ENCODE data around the gene PARN. TPM values are rescaled to one million over a fixed set of nuclear protein-coding genes. Genes with fewer than 3 reads are reported as not detected.
"Not testable (repeated sequence)": the region's sequence is repeated elsewhere in the genome, so short reads cannot be mapped to it uniquely, and the experiment has no call there.

Gene PARN
- polyA plus RNA-seq, 3 donors, result 10.6 to 16.6 (median 13.2) TPM

GRCh38 chr16:14548933-14549788, 80.9 kb downstream of the PARN start:
- H3K27ac ChIP-seq (ENCODE audit: low read depth, low read length), result no peak overlapping the region
- WGBS, 3 donors, result 52 to 84% (median 80%) methylated on average over 3 of the region's 3 CpGs

DNA sequence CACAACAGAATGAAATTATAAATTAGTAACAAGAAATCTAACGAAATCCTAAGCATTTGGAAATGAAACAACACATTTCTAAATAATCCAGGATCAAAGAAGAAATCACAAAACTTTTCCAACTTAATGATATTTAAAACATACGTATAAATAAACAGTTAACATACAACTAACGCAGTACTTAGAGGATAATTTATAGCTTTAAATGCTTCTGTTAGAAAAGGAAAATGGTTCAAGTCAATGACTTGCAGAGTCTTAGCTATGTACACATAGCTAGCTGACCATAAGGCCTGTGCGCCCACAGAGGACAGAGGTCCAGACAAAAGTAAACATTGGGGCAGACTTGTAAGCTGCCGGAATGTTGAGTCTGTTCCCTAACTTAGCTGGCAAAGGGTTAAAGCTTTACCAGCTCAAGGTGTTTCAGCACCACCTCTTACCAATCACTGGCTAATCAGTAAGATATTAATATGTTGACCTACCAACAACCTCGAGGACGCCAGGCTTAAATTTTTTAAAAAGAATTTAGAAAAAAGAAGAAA, 84.6 kb downstream of the PARN start:
- 46 to 95% (median 89%) methylated on average over 7 of the region's 7 CpGs for WGBS, 3 donors
- no peak overlapping the region for H3K27ac ChIP-seq (ENCODE audit: low read depth, low read length)

DNA sequence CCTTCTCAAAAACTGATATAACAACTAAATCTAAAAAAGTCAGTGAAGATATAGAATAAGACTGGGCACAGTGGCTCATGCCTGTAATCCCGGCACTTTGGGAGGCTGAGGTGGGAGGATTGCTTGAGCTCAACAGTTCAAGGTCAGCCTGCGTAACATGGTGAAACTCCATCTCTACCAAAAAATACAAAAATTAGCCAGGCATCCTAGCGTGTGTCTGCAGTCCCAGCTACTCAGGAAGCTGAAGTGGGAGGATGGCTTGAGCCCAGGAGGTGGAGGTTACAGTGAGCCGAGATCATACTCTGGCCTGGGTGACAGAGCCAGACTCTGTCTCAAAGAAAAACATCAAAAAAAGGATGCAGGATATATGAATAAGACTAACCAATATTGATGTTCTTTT, 85.2 kb downstream of the PARN start:
- 69 to 84% (median 84%) methylated on average over 4 of the region's 4 CpGs for WGBS, 3 donors

DNA sequence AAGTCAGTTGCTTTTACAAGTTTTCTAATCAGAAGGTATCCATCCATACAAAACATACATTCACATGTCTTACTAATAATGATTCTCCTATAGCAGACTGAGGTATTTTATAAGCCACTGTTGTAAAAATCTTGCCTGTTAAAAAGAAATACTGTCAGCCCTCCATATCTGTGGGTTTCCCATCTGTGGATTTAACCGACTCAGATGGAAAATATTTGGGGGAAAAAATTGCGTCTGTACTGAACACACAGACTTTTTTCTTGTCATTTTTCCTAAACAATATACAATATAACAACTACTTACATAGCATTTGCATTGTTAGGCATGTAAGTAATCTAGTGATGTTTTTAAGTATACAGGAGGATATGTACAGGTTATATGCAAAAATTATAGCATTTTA, 90.4 kb downstream of the PARN start:
- WGBS, 3 donors, result 91 to 97% (median 95%) methylated on average over 2 of the region's 2 CpGs
- H3K27ac ChIP-seq (ENCODE audit: low read depth, low read length), result no peak overlapping the region

More for the DNA sequence above, 85.2 kb downstream of the PARN start:
- H3K27ac ChIP-seq (ENCODE audit: low read depth, low read length), result not testable (repeated sequence)

DNA sequence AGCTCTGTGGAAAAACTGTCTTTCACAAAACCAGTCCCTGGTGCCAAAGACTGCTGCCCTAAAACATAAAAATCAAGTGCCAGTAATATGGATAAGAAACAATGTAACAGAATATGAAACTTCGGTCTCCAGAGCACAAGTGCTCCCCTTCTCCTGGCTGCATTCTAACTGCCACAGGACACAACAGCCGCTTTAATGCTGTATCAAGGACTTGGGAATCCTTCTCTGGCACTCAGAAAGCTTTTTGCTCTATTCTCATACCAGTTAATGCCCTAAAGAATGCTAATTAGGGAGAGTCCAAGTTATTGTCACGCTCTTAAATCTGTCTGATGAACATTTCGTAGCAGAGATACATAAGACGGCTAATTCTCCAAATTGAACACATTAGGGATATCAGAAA, 90.9 kb downstream of the PARN start:
- H3K27ac ChIP-seq (ENCODE audit: low read depth, low read length), result no peak overlapping the region
- WGBS, 3 donors, result 93 to 98% (median 97%) methylated on average over 5 of the region's 5 CpGs

DNA sequence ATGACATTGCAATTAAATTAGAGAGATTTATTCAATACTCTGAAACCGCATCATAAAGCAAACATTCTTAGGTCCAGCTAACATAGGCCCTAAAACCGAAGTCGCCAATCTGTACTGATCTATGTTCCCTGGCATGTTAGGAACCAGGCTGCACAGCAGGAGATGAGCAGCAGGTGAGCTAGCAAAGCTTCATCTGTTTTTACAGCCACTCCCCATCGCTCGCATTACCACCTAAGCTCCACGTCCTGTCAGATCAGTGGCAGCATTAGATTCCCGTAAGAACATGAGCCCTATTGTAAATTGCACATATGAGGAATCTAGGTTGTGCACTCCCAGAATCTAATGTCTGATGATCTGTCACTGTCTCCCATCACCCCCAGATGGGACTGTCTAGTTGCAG, 91.5 kb downstream of the PARN start:
- no peak overlapping the region for H3K27ac ChIP-seq (ENCODE audit: low read depth, low read length)
- 97 to 98% (median 98%) methylated on average over 7 of the region's 7 CpGs for WGBS, 3 donors

- 97 to 98% (median 97%) methylated on average over 5 of the region's 5 CpGs for WGBS, 3 donors
- no peak overlapping the region for H3K27ac ChIP-seq (ENCODE audit: low read depth, low read length)
Measured at GRCh38 chr16:14531613-14532012, 98.4 kb downstream of the PARN start.

DNA sequence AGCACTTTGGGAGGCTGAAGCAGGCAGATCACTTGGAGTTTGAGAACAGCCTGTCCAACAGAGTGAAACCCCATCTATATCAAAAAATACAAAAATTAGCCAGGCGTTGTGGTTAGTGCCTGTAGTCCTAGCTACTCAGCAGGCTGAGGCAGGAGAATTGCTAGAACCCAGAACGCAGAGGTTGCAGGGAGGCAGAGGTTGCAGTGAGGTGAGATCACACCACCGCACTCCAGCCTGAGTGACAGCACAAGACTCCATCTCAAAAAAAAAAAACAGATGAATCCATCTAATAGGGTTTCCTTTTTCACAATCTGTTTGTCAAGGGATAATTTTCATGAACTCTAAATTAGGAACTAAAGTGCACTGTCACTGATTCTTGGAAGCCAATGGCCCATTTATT, 99.0 kb downstream of the PARN start:
- no peak overlapping the region for H3K27ac ChIP-seq (ENCODE audit: low read depth, low read length)
- 87 to 95% (median 91%) methylated on average over 3 of the region's 3 CpGs for WGBS, 3 donors

DNA sequence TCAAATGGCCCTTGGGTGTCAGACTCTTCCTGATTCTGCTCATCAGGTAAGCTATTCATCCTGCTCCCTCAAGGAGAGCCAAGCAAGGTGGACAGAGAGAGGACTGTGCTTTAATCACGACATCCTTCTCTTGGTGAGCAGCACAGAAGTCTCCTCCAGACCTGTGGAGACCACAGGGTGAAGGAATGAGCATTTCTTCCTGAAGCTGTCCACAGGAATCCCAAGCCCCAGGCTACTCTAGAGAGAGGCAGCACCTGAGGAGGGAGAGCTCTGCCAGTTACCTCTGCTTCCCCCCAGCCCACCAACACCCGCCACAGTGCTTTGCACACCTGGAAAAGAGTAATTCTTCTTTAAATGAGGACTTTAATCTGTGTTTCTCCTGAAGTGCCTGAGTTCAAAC, 100.0 kb downstream of the PARN start:
- WGBS, 3 donors, result 93 to 98% (median 96%) methylated on average over 2 of the region's 2 CpGs

DNA sequence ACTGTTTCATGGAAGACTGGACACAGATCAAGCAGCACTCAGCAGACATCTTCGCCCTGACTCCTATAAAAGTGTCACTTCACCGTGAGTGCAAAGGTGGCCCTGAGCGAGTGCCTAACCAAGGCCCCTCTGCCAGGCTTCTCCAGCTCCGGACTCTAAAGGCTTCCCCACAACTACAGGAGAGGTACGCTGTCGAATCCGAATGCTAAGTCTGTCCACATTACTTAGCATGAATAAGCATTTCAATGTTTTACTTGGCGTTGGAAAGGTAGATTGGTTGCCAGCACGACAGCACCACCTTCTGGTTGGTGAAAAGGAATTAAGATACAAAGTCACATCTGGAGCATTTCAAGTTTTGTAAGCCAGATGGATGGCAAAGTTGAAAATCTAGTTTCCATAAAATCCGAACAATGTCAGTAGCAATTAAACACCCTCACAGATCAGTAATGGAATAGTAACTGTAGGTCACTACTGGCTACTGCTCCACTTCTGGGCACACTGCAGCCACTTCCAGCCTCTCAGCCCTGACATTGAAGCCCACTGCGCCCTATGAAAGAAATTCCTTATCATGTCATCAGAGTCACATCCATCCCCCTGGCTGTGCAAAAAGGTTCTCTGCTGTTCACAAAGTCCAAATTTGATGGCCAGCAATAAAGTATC, 100.9 kb downstream of the PARN start:
- 16 to 29% (median 24%) methylated on average over 11 of the region's 11 CpGs for WGBS, 3 donors
- H3K27ac ChIP-seq (ENCODE audit: low read depth, low read length), result no peak overlapping the region

More for the DNA sequence above, 100.0 kb downstream of the PARN start:
- H3K27ac ChIP-seq (ENCODE audit: low read depth, low read length), result no peak overlapping the region

DNA sequence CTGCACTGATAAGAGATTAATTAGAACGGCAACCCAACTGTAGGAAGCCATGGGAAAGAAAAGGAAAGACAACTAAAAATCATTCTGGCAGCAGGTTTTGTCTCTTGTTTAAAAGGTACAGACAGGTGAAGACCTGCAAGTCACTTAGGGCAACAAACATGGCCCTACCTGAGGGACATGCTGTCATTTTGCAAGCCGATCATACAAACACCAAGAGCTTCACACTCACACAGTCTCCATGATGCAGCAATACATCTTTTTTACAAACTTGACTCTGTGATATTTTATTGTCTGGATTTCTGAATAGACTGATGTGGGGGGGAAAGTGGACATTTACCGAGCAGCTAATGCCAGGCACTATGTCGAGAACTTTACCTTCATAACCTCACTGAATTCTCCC, 101.8 kb downstream of the PARN start:
- 82 to 90% (median 89%) methylated on average over 4 of the region's 4 CpGs for WGBS, 3 donors
- no peak overlapping the region for H3K27ac ChIP-seq (ENCODE audit: low read depth, low read length)

GRCh38 chr16:14527411-14528044, 102.5 kb downstream of the PARN start:
- whole genome bisulfite sequencing, 3 donors, result 27 to 51% (median 44%) methylated on average over 5 of the region's 5 CpGs
- H3K27ac ChIP-seq (ENCODE audit: low read depth, low read length), result no peak overlapping the region

DNA sequence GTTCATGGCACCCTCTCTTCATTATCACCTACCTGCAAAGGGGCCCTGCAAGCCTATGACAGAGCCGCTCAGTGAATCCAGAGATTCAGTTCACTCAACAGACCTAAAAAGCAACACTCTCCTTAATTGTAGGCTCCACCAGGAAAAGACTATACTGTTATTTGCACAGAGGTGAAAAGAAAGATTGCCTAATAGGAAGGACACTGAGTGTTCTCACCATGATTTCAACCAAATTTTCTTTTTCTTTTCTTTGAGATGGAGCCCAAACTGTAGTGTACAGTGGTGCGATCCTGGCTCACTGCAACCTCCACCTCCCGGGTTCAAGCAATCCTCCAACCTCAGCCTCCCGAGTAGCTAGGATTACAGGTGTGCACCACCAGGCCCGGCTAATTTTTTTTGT, 104.5 kb downstream of the PARN start:
- WGBS, 3 donors, result 98% methylated on average over 5 of the region's 5 CpGs
- no peak overlapping the region for H3K27ac ChIP-seq (ENCODE audit: low read depth, low read length)

DNA sequence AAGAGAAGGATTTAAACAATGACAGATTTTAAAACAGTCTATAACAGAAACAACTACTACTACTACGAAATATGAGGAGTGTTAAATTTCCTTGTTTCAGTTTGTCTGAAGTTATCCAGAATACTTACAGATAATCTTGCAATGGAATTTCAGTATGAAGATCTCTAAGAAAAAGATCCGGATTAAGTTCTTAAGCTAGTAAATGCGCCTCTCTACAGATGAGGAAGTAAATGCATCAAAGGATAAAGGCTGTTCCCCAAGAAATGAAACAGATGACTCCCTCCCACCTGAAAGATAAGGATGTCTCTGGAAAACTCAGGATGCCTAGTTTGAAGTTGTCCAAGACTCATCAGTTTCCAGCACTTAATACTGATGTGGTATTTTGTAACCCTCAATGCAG, 105.1 kb downstream of the PARN start:
- H3K27ac ChIP-seq (ENCODE audit: low read depth, low read length), result no peak overlapping the region
- WGBS, 3 donors, result 78 to 94% (median 85%) methylated on average over 3 of the region's 3 CpGs

DNA sequence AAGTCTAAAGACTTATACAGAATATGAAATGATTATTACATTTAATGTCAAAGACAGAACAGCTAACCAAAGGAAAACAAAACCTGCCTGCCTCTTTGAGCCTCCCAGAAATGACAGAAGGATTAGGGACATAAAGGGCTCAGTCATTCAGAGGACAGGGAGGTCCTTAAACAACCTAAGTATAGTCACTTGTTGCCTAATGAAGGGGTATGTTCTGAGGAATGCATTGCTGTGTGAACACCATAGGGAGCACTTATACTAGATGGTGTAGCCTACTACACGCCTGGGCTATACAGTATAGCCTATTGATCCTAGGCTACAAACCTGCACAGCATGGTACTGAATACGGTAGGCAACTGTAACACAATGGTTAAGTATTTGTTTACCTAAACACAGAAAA, 106.4 kb downstream of the PARN start:
- H3K27ac ChIP-seq (ENCODE audit: low read depth, low read length), result no peak overlapping the region
- WGBS, 3 donors, result 96 to 99% (median 97%) methylated on average over 2 of the region's 2 CpGs

DNA sequence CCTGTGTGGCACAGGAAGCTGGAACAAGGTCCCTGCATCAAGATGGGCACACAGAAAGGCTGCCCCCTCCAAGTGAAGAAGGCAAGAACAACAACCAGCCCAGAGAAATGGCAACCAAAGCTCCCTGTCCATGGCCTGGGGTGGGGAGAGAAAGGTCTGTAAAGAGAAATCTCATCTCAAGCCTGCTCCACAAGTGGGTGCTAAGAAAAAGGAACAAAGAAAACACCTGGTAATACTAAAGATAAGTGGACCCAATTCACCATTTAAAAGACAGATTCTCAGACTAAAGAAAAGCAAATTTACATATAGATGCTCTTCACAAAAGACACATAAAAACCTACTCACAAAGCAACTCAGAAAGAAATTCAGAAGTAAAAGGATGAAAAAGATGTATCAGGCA, 107.4 kb downstream of the PARN start:
- H3K27ac ChIP-seq (ENCODE audit: low read depth, low read length), result no peak overlapping the region

- no peak overlapping the region for H3K27ac ChIP-seq (ENCODE audit: low read depth, low read length)
- 93 to 100% (median 97%) methylated on average over 2 of the region's 2 CpGs for WGBS, 3 donors
Measured at GRCh38 chr16:14520753-14521152, 109.3 kb downstream of the PARN start.

- 93 to 94% (median 93%) methylated on average over 3 of the region's 3 CpGs for WGBS, 3 donors
- H3K27ac ChIP-seq (ENCODE audit: low read depth, low read length), result no peak overlapping the region
Measured at GRCh38 chr16:14514967-14515366, 115.1 kb downstream of the PARN start.

- H3K27ac ChIP-seq (ENCODE audit: low read depth, low read length), result no peak overlapping the region
- 81 to 95% (median 93%) methylated on average over 10 of the region's 10 CpGs for WGBS, 3 donors
Measured at GRCh38 chr16:14513389-14514107, 116.5 kb downstream of the PARN start.
